HepG2 (cell line): Measurements from ENCODE around the gene ADD2. TPM values are rescaled to one million over a fixed set of nuclear protein-coding genes. Genes with fewer than 3 reads are reported as not detected.

ENCODE experiments used
- ATAC-seq: fragments of 200-7000 bp; cut with Tn5 transposase; 3 replicates; pipeline ENCODE4 v1.9.1; 2020; ENCODE audit warnings: mild to moderate bottlenecking, moderate library complexity
- BruUV-seq: library from RNA; stranded (reverse); fragments of 400-500 nt; replicated peaks from 2 replicates; lab custom pipeline; 2021; lab: Mats Ljungman, UMichigan
- CTCF ChIA-PET: fragments of 300-600 bp; formaldehyde crosslinking; extraction: SDS; loops from one replicate; lab custom pipeline; 2021; ENCODE audit warnings: low total read pairs, inconsistent platforms, low intra/inter-chr PET ratio; lab: Yijun Ruan, JAX
- POLR2A ChIA-PET: fragments of 350-600 bp; sonication (Branson Sonifier 250); formaldehyde crosslinking; loops from one replicate; lab custom pipeline; 2020; ENCODE audit warnings: antibody characterized with exemption, inconsistent platforms; lab: Yijun Ruan, JAX
- DNase-seq: peaks from one replicate; pipeline ENCODE4 v3.0.0-alpha.2; 2015; ENCODE audit warnings: low spot score
- FAIRE-seq: peaks from 3 replicates; lab custom pipeline; 2011; peaks lifted over from hg19 to GRCh38; lab: Jason Lieb, UNC
- H2AFZ ChIP-seq: one replicate; pipeline ENCODE4 v1.6.1; 2011; ENCODE audit warnings: low read length, inconsistent platforms
- H3K27ac ChIP-seq: fragments of 300-600 bp; 3 replicates; pipeline ENCODE4 v1.8.0; 2011; ENCODE audit warnings: mixed run types, mild to moderate bottlenecking, mixed read lengths, low read length, inconsistent platforms; ENCODE audit not compliant: insufficient read depth; ENCODE audit errors: extremely low read length
- H3K27me3 ChIP-seq, 2 experiments: fragments of 200-600 bp in 1 of 2; 2 replicates in 1 of 2; 3 replicates in 1 of 2; pipeline versions ENCODE4 v1.6.0 to v1.8.0; 2011; ENCODE audit warnings: low read length in 2 of 2, mild to moderate bottlenecking in 2 of 2, moderate library complexity in 2 of 2, inconsistent platforms in 1 of 2; ENCODE audit not compliant: insufficient read depth in 2 of 2, control insufficient read depth in 1 of 2
- H3K36me3 ChIP-seq, 2 experiments: fragments of 200-600 bp in 1 of 2; replicated peaks in 1 of 2; 2 replicates in 1 of 2; 3 replicates in 1 of 2; pipeline versions ENCODE4 v1.5.1 to v1.8.0; 2011; ENCODE audit warnings: low read length in 2 of 2, inconsistent platforms in 1 of 2; ENCODE audit not compliant: insufficient read depth in 2 of 2, control insufficient read depth in 1 of 2
- H3K4me1 ChIP-seq: 2 replicates; pipeline ENCODE4 v1.5.1; 2012; ENCODE audit warnings: low read length, inconsistent platforms; ENCODE audit not compliant: insufficient read depth
- H3K4me2 ChIP-seq: 2 replicates; pipeline ENCODE4 v1.6.0; 2011; ENCODE audit warnings: low read depth, low read length, inconsistent platforms
- H3K4me3 ChIP-seq, 3 experiments: fragments of 200-600 bp in 1 of 3; sonication (generic), shearing (Covaris generic) in 1 of 3; replicated peaks in 1 of 3; 2 replicates each; pipeline ENCODE4 v1.5.1; 2011 to 2016; ENCODE audit warnings: low read length in 3 of 3, inconsistent platforms in 2 of 3, low read depth in 2 of 3, mild to moderate bottlenecking in 2 of 3, control low read depth in 1 of 3, mixed read lengths in 1 of 3; ENCODE audit not compliant: insufficient read depth in 1 of 3
- H3K79me2 ChIP-seq: one replicate; pipeline ENCODE4 v1.6.1; 2011; ENCODE audit warnings: low read length, inconsistent platforms; ENCODE audit not compliant: insufficient read depth
- H3K9ac ChIP-seq: 2 replicates; pipeline ENCODE4 v1.6.0; 2011; ENCODE audit warnings: mild to moderate bottlenecking, low read depth, low read length, inconsistent platforms; ENCODE audit not compliant: insufficient read depth
- H3K9me3 ChIP-seq: 2 replicates; pipeline ENCODE4 v1.5.1; 2012; ENCODE audit warnings: mild to moderate bottlenecking, low read length
- H4K20me1 ChIP-seq: 2 replicates; pipeline ENCODE4 v1.6.0; 2011; ENCODE audit warnings: inconsistent platforms, mild to moderate bottlenecking, low read length, moderate library complexity; ENCODE audit not compliant: insufficient read depth
- ARNT2 ChIP-seq: sonication (generic); formaldehyde crosslinking; IDR thresholded peaks from 2 replicates; pipeline ENCODE4 v1.8.0; 2022; ENCODE audit warnings: mild to moderate bottlenecking, low read depth, missing genetic modification reagents, moderate library complexity
- EP300 ChIP-seq, 3 experiments: sonication (generic) in 1 of 3; formaldehyde crosslinking in 1 of 3; IDR thresholded peaks; 2 replicates each; pipeline versions ENCODE4 v1.5.1 to v1.6.1; 2011 to 2020; ENCODE audit warnings: low read depth in 2 of 3, low read length in 2 of 3, borderline replicate concordance in 1 of 3, improper control_type of control experiment in 1 of 3, mild to moderate bottlenecking in 1 of 3, missing genetic modification reagents in 1 of 3, moderate library complexity in 1 of 3
- GATAD1 ChIP-seq: IDR thresholded peaks from 2 replicates; pipeline ENCODE4 v1.6.1; 2016; ENCODE audit warnings: missing genetic modification reagents, missing compliant biosample characterization
- GLI4 ChIP-seq: sonication (generic); formaldehyde crosslinking; IDR thresholded peaks from 2 replicates; pipeline ENCODE4 v1.5.1; 2020; ENCODE audit warnings: missing genetic modification reagents, mild to moderate bottlenecking, moderate library complexity, borderline replicate concordance
- HHEX ChIP-seq: IDR thresholded peaks from 2 replicates; pipeline ENCODE4 v1.6.1; 2016; ENCODE audit warnings: control low read depth
- MTA1 ChIP-seq: sonication (generic); formaldehyde crosslinking; IDR thresholded peaks from 2 replicates; pipeline ENCODE4 v1.4.0; 2020; ENCODE audit warnings: missing genetic modification reagents, mild to moderate bottlenecking, borderline replicate concordance
- NRL ChIP-seq: sonication (generic); formaldehyde crosslinking; IDR thresholded peaks from 2 replicates; pipeline ENCODE4 v1.5.0; 2020; ENCODE audit warnings: missing genetic modification reagents, mild to moderate bottlenecking, moderate library complexity, borderline replicate concordance
- SNRNP70 ChIP-seq: fragments of 200-400 bp; formaldehyde crosslinking; IDR thresholded peaks from 2 replicates; pipeline ENCODE4 v1.6.1; 2017; ENCODE audit warnings: mild to moderate bottlenecking, low read depth, low read length, moderate library complexity
- SRSF9 ChIP-seq: fragments of 200-400 bp; formaldehyde crosslinking; IDR thresholded peaks from 2 replicates; pipeline ENCODE4 v1.6.1; 2018; ENCODE audit warnings: borderline replicate concordance, mild to moderate bottlenecking, low read depth, low read length; ENCODE audit not compliant: insufficient read depth, poor library complexity, severe bottlenecking
- ZFP37 ChIP-seq: sonication (generic); formaldehyde crosslinking; IDR thresholded peaks from 2 replicates; pipeline ENCODE4 v1.4.0; 2020; ENCODE audit warnings: missing genetic modification reagents, borderline replicate concordance
- ZNF12 ChIP-seq: sonication (generic); formaldehyde crosslinking; IDR thresholded peaks from 2 replicates; pipeline ENCODE4 v1.5.0; 2020; ENCODE audit warnings: missing genetic modification reagents
- ZNF235 ChIP-seq: sonication (generic); formaldehyde crosslinking; IDR thresholded peaks from 2 replicates; pipeline ENCODE4 v1.8.1; 2023; ENCODE audit warnings: mild to moderate bottlenecking, missing genetic modification reagents, borderline replicate concordance
- ZNF557 ChIP-seq: sonication (generic); formaldehyde crosslinking; IDR thresholded peaks from 2 replicates; pipeline ENCODE4 v1.4.0; 2020; ENCODE audit warnings: missing genetic modification reagents
- ZNF766 ChIP-seq: sonication (generic); formaldehyde crosslinking; IDR thresholded peaks from 2 replicates; pipeline ENCODE4 v1.5.0; 2020; ENCODE audit warnings: missing genetic modification reagents, borderline replicate concordance
- WGBS: methylation state at CpG from one replicate; pipeline ENCODE4 v1.1.6; 2017; ENCODE audit warnings: low lambda C conversion rate; 5-methylcytosine and 5-hydroxymethylcytosine counted together
- in situ Hi-C: cut with HindIII; loops from 2 replicates; pipeline ENCODE4 v1.10.0; 2017; ENCODE audit warnings: low pct_unique_long_range_greater_than_20kb; ENCODE audit not compliant: extremely low pct_ligation_motif_present
- intact Hi-C: fragments of 100-400 bp; cut with micrococcal nuclease; formaldehyde crosslinking; loops from one replicate; pipeline ENCODE4 v1.10.0; 2022; ENCODE audit not compliant: unreplicated experiment
- polyA plus RNA-seq, 8 experiments: library from polyadenylated mRNA; depleted of rRNA in 3 of 8; stranded (reverse) in 7 of 8; unstranded in 1 of 8; fragments of >200 nt; fragmentation: Illumina TruSeq in 4 of 8; extraction: Trizol in 4 of 8; gene quantifications; 2 replicates each; pipeline versions ENCODE4 v1.2.1 to v1.2.3, GENCODE V29; 2011 to 2016; ENCODE audit warnings: low read depth in 4 of 8, missing spikeins in 1 of 8, mixed read lengths in 1 of 8; ENCODE audit not compliant: insufficient read depth in 1 of 8
- total RNA-seq, 5 experiments: library from RNA; depleted of rRNA; stranded (reverse); fragments of >200 nt; fragmentation: Illumina TruSeq; extraction: Trizol; gene quantifications; 2 replicates each; pipeline ENCODE4 v1.2.3, GENCODE V29; 2016; ENCODE audit warnings: low read depth in 1 of 5
- TF ChIP-seq, protein P1 (sequence below): sonication (generic); formaldehyde crosslinking; IDR thresholded peaks from 2 replicates; pipeline ENCODE4 v1.4.0; 2020; ENCODE audit warnings: low read depth, mild to moderate bottlenecking, missing genetic modification reagents
- TF ChIP-seq, protein P2 (sequence below): IDR thresholded peaks from 2 replicates; pipeline ENCODE4 v1.6.1; 2016; ENCODE audit warnings: low read depth
- TF ChIP-seq, protein P3 (sequence below): sonication (generic); formaldehyde crosslinking; IDR thresholded peaks from 2 replicates; pipeline ENCODE4 v1.4.0; 2020; ENCODE audit warnings: missing genetic modification reagents, mild to moderate bottlenecking, borderline replicate concordance
- TF ChIP-seq, protein P4 (sequence below): sonication (generic); formaldehyde crosslinking; IDR thresholded peaks from 2 replicates; pipeline ENCODE4 v1.4.0; 2020; ENCODE audit warnings: missing genetic modification reagents

The ADD2 gene
- total and polyA plus RNA-seq, 2 of the 13 experiments (the other 11 are each of a cell fraction or from before 2014, with no cell fraction given): 0.05 to 0.13 TPM

DNA sequence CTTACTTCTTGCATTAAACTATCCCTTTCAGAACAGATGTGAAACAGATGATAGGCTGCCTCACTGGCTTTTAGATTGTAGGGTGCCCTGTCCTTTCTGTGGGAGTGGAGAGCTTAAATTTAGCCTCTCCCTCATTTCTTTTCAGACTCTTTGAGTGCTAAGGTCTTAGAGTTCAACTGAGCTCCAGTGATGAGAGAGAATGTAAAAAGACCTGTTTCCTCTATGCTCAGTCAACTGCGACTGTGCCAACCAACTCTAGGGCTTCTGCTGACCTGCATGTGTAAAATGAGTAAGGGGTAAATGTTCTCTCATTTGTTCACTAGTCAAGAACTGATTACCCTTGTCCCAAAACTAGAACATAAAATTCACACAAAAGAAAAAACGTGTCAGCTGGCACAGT is 109.5 kb downstream of the ADD2 start (continued):
- TF ChIP-seq ZNF12 (no peak), ZFP37 (CRISPR knock-in tag) (no peak), NRL (CRISPR knock-in tag) (no peak)
- TF ChIP-seq, protein P1, sequence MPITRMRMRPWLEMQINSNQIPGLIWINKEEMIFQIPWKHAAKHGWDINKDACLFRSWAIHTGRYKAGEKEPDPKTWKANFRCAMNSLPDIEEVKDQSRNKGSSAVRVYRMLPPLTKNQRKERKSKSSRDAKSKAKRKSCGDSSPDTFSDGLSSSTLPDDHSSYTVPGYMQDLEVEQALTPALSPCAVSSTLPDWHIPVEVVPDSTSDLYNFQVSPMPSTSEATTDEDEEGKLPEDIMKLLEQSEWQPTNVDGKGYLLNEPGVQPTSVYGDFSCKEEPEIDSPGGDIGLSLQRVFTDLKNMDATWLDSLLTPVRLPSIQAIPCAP (CRISPR knock-in tag): no peak

DNA sequence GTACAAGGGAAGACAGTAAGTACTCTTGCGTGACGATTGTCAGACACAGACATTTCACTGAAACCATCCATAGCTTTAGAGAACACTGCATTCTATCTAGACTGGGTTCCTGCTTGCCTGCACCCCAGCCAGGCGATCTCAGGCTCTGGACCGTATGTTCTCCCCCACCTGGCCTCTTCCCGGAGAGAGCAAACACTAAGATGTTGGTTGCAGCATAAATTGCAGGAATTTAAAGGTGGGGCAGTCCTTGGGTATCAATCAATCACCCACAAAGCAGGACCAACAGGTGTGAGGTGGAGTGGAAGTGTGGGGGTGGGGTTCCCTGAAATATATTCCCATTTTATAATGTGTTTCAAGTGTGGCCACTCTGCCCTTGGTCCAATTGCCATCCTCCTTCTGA is 110.8 kb downstream of the ADD2 start:
- Histone ChIP-seq H3K9me3 (no peaks in the 10 kb centered on the region), H4K20me1 (no peaks in the 10 kb centered on the region), H3K27me3 (peaks cover 3 to 43% of the 10 kb centered on the region in 2 experiments; a peak in 3 of 5 replicates), H3K4me2 (no peak overlapping the region), H3K4me1 (no peaks in the 10 kb centered on the region), H2AFZ (no peak overlapping the region), H3K4me3 (no peak overlapping the region), H3K9ac (no peak overlapping the region), H3K36me3 (no peaks in the 10 kb centered on the region), H3K27ac (no peak overlapping the region), H3K79me2 (no peaks in the 10 kb centered on the region)
- CTCF ChIA-PET: no interaction called here
- BruUV-seq: no TSS peak
- 34% methylated on average over 5 of the region's 5 CpGs for WGBS
- no peak for DNase-seq
- ATAC-seq: no peak
- no peak for FAIRE-seq
- intact Hi-C loops (loop anchor here (10.0 kb wide), 1 partner anchor 208 kb away; no protein-coding TSS in a partner anchor), in situ Hi-C loops (loop anchor here (5.0 to 10.0 kb wide), 2 partner anchors 115 to 208 kb away; no protein-coding TSS in a partner anchor)
- POLR2A ChIA-PET: no interaction called here
- TF ChIP-seq, protein P2, sequence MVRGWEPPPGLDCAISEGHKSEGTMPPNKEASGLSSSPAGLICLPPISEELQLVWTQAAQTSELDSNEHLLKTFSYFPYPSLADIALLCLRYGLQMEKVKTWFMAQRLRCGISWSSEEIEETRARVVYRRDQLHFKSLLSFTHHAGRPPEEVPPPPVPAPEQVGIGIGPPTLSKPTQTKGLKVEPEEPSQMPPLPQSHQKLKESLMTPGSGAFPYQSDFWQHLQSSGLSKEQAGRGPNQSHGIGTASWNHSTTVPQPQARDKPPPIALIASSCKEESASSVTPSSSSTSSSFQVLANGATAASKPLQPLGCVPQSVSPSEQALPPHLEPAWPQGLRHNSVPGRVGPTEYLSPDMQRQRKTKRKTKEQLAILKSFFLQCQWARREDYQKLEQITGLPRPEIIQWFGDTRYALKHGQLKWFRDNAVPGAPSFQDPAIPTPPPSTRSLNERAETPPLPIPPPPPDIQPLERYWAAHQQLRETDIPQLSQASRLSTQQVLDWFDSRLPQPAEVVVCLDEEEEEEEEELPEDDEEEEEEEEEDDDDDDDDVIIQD (CRISPR knock-in tag): no peak
- TF ChIP-seq, protein P3, sequence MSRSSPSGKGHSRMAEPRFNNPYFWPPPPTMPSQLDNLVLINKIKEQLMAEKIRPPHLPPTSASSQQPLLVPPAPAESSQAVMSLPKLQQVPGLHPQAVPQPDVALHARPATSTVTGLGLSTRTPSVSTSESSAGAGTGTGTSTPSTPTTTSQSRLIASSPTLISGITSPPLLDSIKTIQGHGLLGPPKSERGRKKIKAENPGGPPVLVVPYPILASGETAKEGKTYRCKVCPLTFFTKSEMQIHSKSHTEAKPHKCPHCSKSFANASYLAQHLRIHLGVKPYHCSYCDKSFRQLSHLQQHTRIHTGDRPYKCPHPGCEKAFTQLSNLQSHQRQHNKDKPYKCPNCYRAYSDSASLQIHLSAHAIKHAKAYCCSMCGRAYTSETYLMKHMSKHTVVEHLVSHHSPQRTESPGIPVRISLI: no peak
- TF ChIP-seq ARNT2 (CRISPR knock-in tag) (no peak), EP300 (IDR thresholded peaks at IDR 0.05; ENCODE audit: low read depth in 2 of 2, low read length in 2 of 2) (no peak), EP300 (CRISPR knock-in tag; IDR thresholded peaks at IDR 0.05; ENCODE audit: borderline replicate concordance) (no peak), SNRNP70 (no peak), GATAD1 (CRISPR knock-in tag) (no peak), SRSF9 (no peak), ZNF557 (CRISPR knock-in tag) (no peak), ZNF766 (CRISPR knock-in tag) (no peak), ZNF235 (CRISPR knock-in tag) (no peak), MTA1 (CRISPR knock-in tag) (no peak), GLI4 (CRISPR knock-in tag) (no peak), HHEX (CRISPR knock-in tag) (no peak)
- TF ChIP-seq, protein P4, sequence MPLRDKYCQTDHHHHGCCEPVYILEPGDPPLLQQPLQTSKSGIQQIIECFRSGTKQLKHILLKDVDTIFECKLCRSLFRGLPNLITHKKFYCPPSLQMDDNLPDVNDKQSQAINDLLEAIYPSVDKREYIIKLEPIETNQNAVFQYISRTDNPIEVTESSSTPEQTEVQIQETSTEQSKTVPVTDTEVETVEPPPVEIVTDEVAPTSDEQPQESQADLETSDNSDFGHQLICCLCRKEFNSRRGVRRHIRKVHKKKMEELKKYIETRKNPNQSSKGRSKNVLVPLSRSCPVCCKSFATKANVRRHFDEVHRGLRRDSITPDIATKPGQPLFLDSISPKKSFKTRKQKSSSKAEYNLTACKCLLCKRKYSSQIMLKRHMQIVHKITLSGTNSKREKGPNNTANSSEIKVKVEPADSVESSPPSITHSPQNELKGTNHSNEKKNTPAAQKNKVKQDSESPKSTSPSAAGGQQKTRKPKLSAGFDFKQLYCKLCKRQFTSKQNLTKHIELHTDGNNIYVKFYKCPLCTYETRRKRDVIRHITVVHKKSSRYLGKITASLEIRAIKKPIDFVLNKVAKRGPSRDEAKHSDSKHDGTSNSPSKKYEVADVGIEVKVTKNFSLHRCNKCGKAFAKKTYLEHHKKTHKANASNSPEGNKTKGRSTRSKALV (CRISPR knock-in tag): no peak
